ENCODE results near the gene ZNF580. TPM values are rescaled to one million over a fixed set of nuclear protein-coding genes. Genes with fewer than 3 reads are reported as not detected.
A peak's percentile ranks its signal among the peaks of the same experiment; 100 is the strongest.

Gene ZNF580
- total and polyA plus RNA-seq, 9 of the 15 experiments (the other 6 are each of a cell fraction or from before 2014, with no cell fraction given), result 2.3 to 47.4 (median 6.0) TPM

GRCh38 chr19:55653651-55654322 is 13.0 kb downstream of the ZNF580 start (continued):
- TF ChIP-seq CREB1 (IDR thresholded peaks at IDR 0.05), result peak; percentile 47; the same call in 1 of the 2 replicates
- TF ChIP-seq CREB1 (CRISPR knock-in tag; IDR thresholded peaks at IDR 0.05), result peak; percentile 85
- peak; percentile 67; the same call in 1 of the 2 replicates for TF ChIP-seq SMARCE1 (IDR thresholded peaks at IDR 0.05)
- TF ChIP-seq ELF1 (tag; IDR thresholded peaks at IDR 0.05), result peak; percentile 99
- no peak for TF ChIP-seq BRF1 (IDR thresholded peaks at IDR 0.05; ENCODE audit: borderline replicate concordance, extremely low read depth, insufficient read length)
- no peak for TF ChIP-seq EHMT2 (IDR thresholded peaks at IDR 0.05)
- TF ChIP-seq, protein P1, sequence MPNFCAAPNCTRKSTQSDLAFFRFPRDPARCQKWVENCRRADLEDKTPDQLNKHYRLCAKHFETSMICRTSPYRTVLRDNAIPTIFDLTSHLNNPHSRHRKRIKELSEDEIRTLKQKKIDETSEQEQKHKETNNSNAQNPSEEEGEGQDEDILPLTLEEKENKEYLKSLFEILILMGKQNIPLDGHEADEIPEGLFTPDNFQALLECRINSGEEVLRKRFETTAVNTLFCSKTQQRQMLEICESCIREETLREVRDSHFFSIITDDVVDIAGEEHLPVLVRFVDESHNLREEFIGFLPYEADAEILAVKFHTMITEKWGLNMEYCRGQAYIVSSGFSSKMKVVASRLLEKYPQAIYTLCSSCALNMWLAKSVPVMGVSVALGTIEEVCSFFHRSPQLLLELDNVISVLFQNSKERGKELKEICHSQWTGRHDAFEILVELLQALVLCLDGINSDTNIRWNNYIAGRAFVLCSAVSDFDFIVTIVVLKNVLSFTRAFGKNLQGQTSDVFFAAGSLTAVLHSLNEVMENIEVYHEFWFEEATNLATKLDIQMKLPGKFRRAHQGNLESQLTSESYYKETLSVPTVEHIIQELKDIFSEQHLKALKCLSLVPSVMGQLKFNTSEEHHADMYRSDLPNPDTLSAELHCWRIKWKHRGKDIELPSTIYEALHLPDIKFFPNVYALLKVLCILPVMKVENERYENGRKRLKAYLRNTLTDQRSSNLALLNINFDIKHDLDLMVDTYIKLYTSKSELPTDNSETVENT (CRISPR knock-in tag; IDR thresholded peaks at IDR 0.05), result peak; percentile 56
- TF ChIP-seq MAFK (IDR thresholded peaks at IDR 0.05; ENCODE audit: low read length), result no peak
- TF ChIP-seq, protein P2, sequence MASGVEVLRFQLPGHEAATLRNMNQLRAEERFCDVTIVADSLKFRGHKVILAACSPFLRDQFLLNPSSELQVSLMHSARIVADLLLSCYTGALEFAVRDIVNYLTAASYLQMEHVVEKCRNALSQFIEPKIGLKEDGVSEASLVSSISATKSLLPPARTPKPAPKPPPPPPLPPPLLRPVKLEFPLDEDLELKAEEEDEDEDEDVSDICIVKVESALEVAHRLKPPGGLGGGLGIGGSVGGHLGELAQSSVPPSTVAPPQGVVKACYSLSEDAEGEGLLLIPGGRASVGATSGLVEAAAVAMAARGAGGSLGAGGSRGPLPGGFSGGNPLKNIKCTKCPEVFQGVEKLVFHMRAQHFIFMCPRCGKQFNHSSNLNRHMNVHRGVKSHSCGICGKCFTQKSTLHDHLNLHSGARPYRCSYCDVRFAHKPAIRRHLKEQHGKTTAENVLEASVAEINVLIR (CRISPR knock-in tag; IDR thresholded peaks at IDR 0.05), result 0 out of 2 replicates have a peak, but pooled peaks have one; percentile 21
- TF ChIP-seq FIP1L1 (IDR thresholded peaks at IDR 0.05; ENCODE audit: low read depth, low read length, poor library complexity, severe bottlenecking), result peak; percentile 92
- no peak for TF ChIP-seq ZNF253 (CRISPR knock-in tag; conservative IDR thresholded peaks at IDR 0.05)
- peak; percentile 98 for TF ChIP-seq RFX1 (IDR thresholded peaks at IDR 0.05)
- TF ChIP-seq SNIP1 (IDR thresholded peaks at IDR 0.05; ENCODE audit: low read depth), result no peak
- TF ChIP-seq RAD51 (IDR thresholded peaks at IDR 0.05; ENCODE audit: borderline replicate concordance, low read depth), result peak; percentile 26; the same call in 1 of the 2 replicates
- no peak for TF ChIP-seq IRF2 (CRISPR knock-in tag; IDR thresholded peaks at IDR 0.05)
- no peak for TF ChIP-seq SRSF3 (IDR thresholded peaks at IDR 0.05; ENCODE audit: insufficient read depth, low read length)
- TF ChIP-seq KLF16 (IDR thresholded peaks at IDR 0.05), result peak; percentile 77; the same call in 1 of the 2 replicates
- TF ChIP-seq BCOR (IDR thresholded peaks at IDR 0.05), result peak; percentile 89
- TF ChIP-seq TCF7 (IDR thresholded peaks at IDR 0.05; ENCODE audit: borderline replicate concordance), result no peak; the same call in 1 of the 2 replicates
- TF ChIP-seq ZFP91 (CRISPR knock-in tag; IDR thresholded peaks at IDR 0.05), result no peak
